ENCODE results near the gene ARSB. TPM values are rescaled to one million over a fixed set of nuclear protein-coding genes. Genes with fewer than 3 reads are reported as not detected.

Gene ARSB
- total RNA-seq, 1 experiment from 2014 or later, result 11.4 TPM

GRCh38 chr5:78776637-78777036, 208.5 kb downstream of the ARSB start:
- no peak overlapping the region for H2BK20ac ChIP-seq (ENCODE audit: low read depth, low read length, poor library complexity, severe bottlenecking)
- no peak overlapping the region for H2BK5ac ChIP-seq (ENCODE audit: insufficient read length, low read length)
- no peaks in the 10 kb centered on the region for H3K79me2 ChIP-seq (ENCODE audit: insufficient read depth, low read length)
- H3K4me1 ChIP-seq (ENCODE audit: insufficient read depth, low read length), result no peaks in the 10 kb centered on the region
- H3K36me3 Mint-ChIP-seq (ENCODE audit: insufficient read depth in 1 of 3, low read depth in 3 of 3), result peaks cover 0 to 2% (median 2%) of the 10 kb centered on the region in 3 experiments; a peak in 2 of 7 replicates
- TF ChIP-seq CTCF (conservative IDR thresholded peaks at IDR 0.05), result no peak
- no peak for DNase-seq
- no CpG with 5 or more reads among the region's 1 CpG for WGBS (ENCODE audit: extremely low coverage, insufficient read length, low lambda C conversion rate)
- no peak overlapping the region for H3K4ac ChIP-seq (ENCODE audit: low read depth, low read length)
- no peak overlapping the region for H3K27ac Mint-ChIP-seq
- H3K27ac ChIP-seq (ENCODE audit: insufficient read length, low read depth, low read length), result no peak overlapping the region
- no peak overlapping the region for H4K5ac ChIP-seq (ENCODE audit: insufficient read length, low read depth, low read length)
- no peaks in the 10 kb centered on the region for H3K27me3 ChIP-seq (ENCODE audit: insufficient read depth, low read length)
- no peak overlapping the region for H2BK120ac ChIP-seq (ENCODE audit: low read depth, low read length, poor library complexity, severe bottlenecking)
- H3K9me3 Mint-ChIP-seq, result no peaks in the 10 kb centered on the region
- H4K8ac ChIP-seq (replicated peaks; ENCODE audit: insufficient read length, low read depth, low read length), result no peak overlapping the region
- no peak overlapping the region for H3K14ac ChIP-seq (ENCODE audit: insufficient read depth, low read length)
- H3K9me3 ChIP-seq (ENCODE audit: control insufficient read depth, low read depth, low read length), result no peaks in the 10 kb centered on the region
- no peak overlapping the region for H3T11ph ChIP-seq (ENCODE audit: low read length)
- no peaks in the 10 kb centered on the region for H3K27me3 Mint-ChIP-seq (ENCODE audit: low read depth)
- no peaks in the 10 kb centered on the region for H4K20me1 ChIP-seq (ENCODE audit: control insufficient read depth, insufficient read depth, insufficient read length)
- H3K23me2 ChIP-seq (ENCODE audit: insufficient read length, low read depth, low read length, poor library complexity, severe bottlenecking), result no peaks in the 10 kb centered on the region
- H3K18ac ChIP-seq (ENCODE audit: insufficient read length, low read depth, low read length), result no peak overlapping the region
- H3K9ac ChIP-seq (ENCODE audit: extremely low read depth, insufficient read length, low read length), result no peak overlapping the region
- H4K91ac ChIP-seq (ENCODE audit: insufficient read length, low read depth, low read length), result no peak overlapping the region
- H2AK5ac ChIP-seq (ENCODE audit: insufficient read length, low read length), result no peak overlapping the region
- H2BK12ac ChIP-seq (ENCODE audit: insufficient read length, low read depth, low read length), result no peak overlapping the region
- peaks cover 17 to 18% of the 10 kb centered on the region in 2 experiments for H3K4me1 Mint-ChIP-seq
- H3K4me2 ChIP-seq (ENCODE audit: insufficient read depth, insufficient read length, low read length), result no peak overlapping the region
- no peaks in the 10 kb centered on the region for H3K79me1 ChIP-seq (ENCODE audit: insufficient read depth, low read depth, low read length, poor library complexity, severe bottlenecking)
- H2AFZ ChIP-seq (ENCODE audit: low read length), result no peak overlapping the region
- H3K4me3 Mint-ChIP-seq, result no peak overlapping the region
- no peak overlapping the region for H3K56ac ChIP-seq (ENCODE audit: insufficient read length, low read depth, low read length)
- H3K23ac ChIP-seq (ENCODE audit: insufficient read length, low read depth, low read length), result no peak overlapping the region
- no peak overlapping the region for H2BK15ac ChIP-seq (ENCODE audit: low read depth, low read length)

All from H9 (cell line).